Panc1 (cell line): ENCODE results near the gene FRMD5. TPM values are rescaled to one million over a fixed set of nuclear protein-coding genes. Genes with fewer than 3 reads are reported as not detected.

Source experiments
- ATAC-seq: fragments of 200-7000 bp; cut with Tn5 transposase; 2 replicates; pipeline ENCODE4 v1.9.1; 2020; ENCODE audit warnings: mild to moderate bottlenecking, moderate library complexity
- BruUV-seq: library from RNA; stranded (reverse); fragments of 400-500 nt; replicated peaks from 2 replicates; lab custom pipeline; 2021; lab: Mats Ljungman, UMichigan
- CTCF ChIA-PET: fragments of 300-600 bp; sonication (Branson Sonifier 250); formaldehyde crosslinking; loops from one replicate; lab custom pipeline; 2022; ENCODE audit warnings: antibody characterized with exemption; lab: Charles Lee
- POLR2A ChIA-PET: fragments of 300-600 bp; sonication (Branson Sonifier 250); formaldehyde crosslinking; loops from one replicate; lab custom pipeline; 2022; ENCODE audit warnings: antibody characterized with exemption; lab: Charles Lee
- DNase-seq: peaks from one replicate; pipeline ENCODE4 v3.0.0-alpha.2; 2010; ENCODE audit warnings: low read depth, low spot score
- H3K27ac ChIP-seq: 2 replicates; pipeline ENCODE4 v1.5.1; 2011; ENCODE audit warnings: mild to moderate bottlenecking, low read length, inconsistent platforms
- H3K27me3 ChIP-seq: fragments of 200-500 bp; sonication (Bioruptor generic); 2 replicates; pipeline ENCODE4 v1.6.0; 2014; ENCODE audit warnings: low read length, inconsistent platforms; ENCODE audit not compliant: control insufficient read depth, insufficient read depth
- H3K36me3 ChIP-seq: fragments of 200-500 bp; sonication (Bioruptor generic); 2 replicates; pipeline ENCODE4 v1.5.1; 2014; ENCODE audit warnings: inconsistent platforms, mild to moderate bottlenecking, low read length, moderate library complexity; ENCODE audit not compliant: control insufficient read depth, insufficient read depth
- H3K4me1 ChIP-seq: 2 replicates; pipeline ENCODE4 v1.5.1; 2011; ENCODE audit warnings: inconsistent platforms, mild to moderate bottlenecking, low read length, moderate library complexity; ENCODE audit not compliant: control insufficient read depth, insufficient read depth
- H3K4me3 ChIP-seq, 2 experiments: 2 replicates each; pipeline ENCODE4 v1.5.1; 2011 to 2012; ENCODE audit warnings: low read depth in 2 of 2, low read length in 2 of 2, mild to moderate bottlenecking in 2 of 2, inconsistent platforms in 1 of 2, moderate library complexity in 1 of 2
- H3K9me3 ChIP-seq: fragments of 200-500 bp; sonication (Bioruptor generic); 2 replicates; pipeline ENCODE4 v1.5.1; 2014; ENCODE audit warnings: low read depth, mild to moderate bottlenecking, inconsistent platforms, low read length, moderate library complexity; ENCODE audit not compliant: control insufficient read depth, insufficient read depth
- CTCF ChIP-seq: fragments of 450-650 bp; IDR thresholded peaks from 2 replicates; pipeline ENCODE4 v1.5.1; 2017; ENCODE audit warnings: mild to moderate bottlenecking
- POLR2AphosphoS5 ChIP-seq: IDR thresholded peaks from 2 replicates; pipeline ENCODE4 v1.6.1; 2012; ENCODE audit warnings: mild to moderate bottlenecking, low read depth, low read length, moderate library complexity
- REST ChIP-seq, 2 experiments: IDR thresholded peaks; 2 replicates each; pipeline ENCODE4 v1.6.1; 2011 to 2012; ENCODE audit warnings: low read depth in 2 of 2, control low read depth in 1 of 2, low read length in 1 of 2, mild to moderate bottlenecking in 1 of 2, moderate library complexity in 1 of 2; ENCODE audit not compliant: insufficient read depth in 1 of 2
- SIN3A ChIP-seq: IDR thresholded peaks from 2 replicates; pipeline ENCODE4 v1.6.1; 2012; ENCODE audit warnings: low read depth, mild to moderate bottlenecking, low read length, moderate library complexity, borderline replicate concordance; ENCODE audit not compliant: insufficient read depth
- TCF7L2 ChIP-seq: IDR thresholded peaks from 2 replicates; pipeline ENCODE4 v1.6.1; 2011; ENCODE audit warnings: mild to moderate bottlenecking, low read depth, low read length, inconsistent platforms
- in situ Hi-C: cut with HindIII; loops from 2 replicates; pipeline ENCODE4 v1.10.0; 2016; ENCODE audit warnings: low sequenced_read_pairs, low pct_unique_long_range_greater_than_20kb
- intact Hi-C: fragments of 100-400 bp; cut with micrococcal nuclease; formaldehyde crosslinking; loops from one replicate; pipeline ENCODE4 v1.10.0; 2022; ENCODE audit not compliant: unreplicated experiment
- total RNA-seq: library from RNA; stranded (reverse); gene quantifications from one replicate; pipeline ENCODE4 v1.2.1, GENCODE V29; 2021; ENCODE audit not compliant: unreplicated experiment

Gene FRMD5
- total RNA-seq, 1 experiment from 2014 or later = 18.3 TPM

GRCh38 chr15:43918717-43919116 lies 276.4 kb downstream of the FRMD5 start:
- BruUV-seq = TSS peak; percentile 42
- in situ Hi-C loops = no loop called here
- DNase-seq (no peak), ATAC-seq (no peak)
- Histone ChIP-seq H3K36me3 (no peaks in the 10 kb centered on the region), H3K27me3 (no peaks in the 10 kb centered on the region), H3K4me1 (peaks cover 6% of the 10 kb centered on the region; the same call in 1 of the 2 replicates), H3K27ac (no peak overlapping the region), H3K4me3 (no peak overlapping the region), H3K9me3 (no peaks in the 10 kb centered on the region)
- ChIA-PET CTCF (no interaction called here), POLR2A (no interaction called here)
- intact Hi-C loops = no loop called here
- TF ChIP-seq SIN3A (no peak), POLR2AphosphoS5 (no peak), REST (IDR thresholded peaks at IDR 0.05; ENCODE audit: insufficient read depth in 1 of 2, low read depth in 2 of 2, low read length in 1 of 2) (no peak), TCF7L2 (no peak), CTCF (no peak)

DNA sequence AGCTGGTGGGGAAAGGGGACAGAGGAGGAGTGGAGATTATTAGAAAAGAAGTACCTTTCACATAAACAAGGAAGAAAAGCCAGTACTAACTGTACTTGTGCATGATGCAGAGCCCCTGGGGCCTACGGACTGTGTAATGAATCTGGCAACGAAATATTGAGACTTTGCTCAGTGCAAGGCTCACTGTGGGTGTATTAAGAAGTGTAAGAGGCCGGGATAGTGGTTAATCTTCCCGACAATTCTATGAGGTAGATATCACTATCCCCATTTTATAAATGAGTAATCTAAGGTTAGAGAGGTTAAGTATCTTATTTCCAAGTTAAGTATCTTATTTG lies 278.8 kb downstream of the FRMD5 start:
- in situ Hi-C loops (no loop called here), intact Hi-C loops (no loop called here)
- no peaks in the 10 kb centered on the region for H3K36me3 ChIP-seq
- TF ChIP-seq SIN3A (no peak), TCF7L2 (no peak), POLR2AphosphoS5 (no peak), REST (IDR thresholded peaks at IDR 0.05; ENCODE audit: insufficient read depth in 1 of 2, low read depth in 2 of 2, low read length in 1 of 2) (no peak), CTCF (no peak)
- H3K4me1 ChIP-seq = peaks cover 18% of the 10 kb centered on the region
- DNase-seq (no peak), ATAC-seq (no peak)
- BruUV-seq = no TSS peak
- CTCF ChIA-PET = no interaction called here
- POLR2A ChIA-PET = no interaction called here
- no peaks in the 10 kb centered on the region for H3K27me3 ChIP-seq
- no peaks in the 10 kb centered on the region for H3K9me3 ChIP-seq
- H3K4me3 ChIP-seq = no peak overlapping the region
- no peak overlapping the region for H3K27ac ChIP-seq
